Measurements from ENCODE around the gene UPK3A.
"Not testable (repeated sequence)": the region's sequence is repeated elsewhere in the genome, so short reads cannot be mapped to it uniquely, and the experiment has no call there.

UPK3A gene

DNA sequence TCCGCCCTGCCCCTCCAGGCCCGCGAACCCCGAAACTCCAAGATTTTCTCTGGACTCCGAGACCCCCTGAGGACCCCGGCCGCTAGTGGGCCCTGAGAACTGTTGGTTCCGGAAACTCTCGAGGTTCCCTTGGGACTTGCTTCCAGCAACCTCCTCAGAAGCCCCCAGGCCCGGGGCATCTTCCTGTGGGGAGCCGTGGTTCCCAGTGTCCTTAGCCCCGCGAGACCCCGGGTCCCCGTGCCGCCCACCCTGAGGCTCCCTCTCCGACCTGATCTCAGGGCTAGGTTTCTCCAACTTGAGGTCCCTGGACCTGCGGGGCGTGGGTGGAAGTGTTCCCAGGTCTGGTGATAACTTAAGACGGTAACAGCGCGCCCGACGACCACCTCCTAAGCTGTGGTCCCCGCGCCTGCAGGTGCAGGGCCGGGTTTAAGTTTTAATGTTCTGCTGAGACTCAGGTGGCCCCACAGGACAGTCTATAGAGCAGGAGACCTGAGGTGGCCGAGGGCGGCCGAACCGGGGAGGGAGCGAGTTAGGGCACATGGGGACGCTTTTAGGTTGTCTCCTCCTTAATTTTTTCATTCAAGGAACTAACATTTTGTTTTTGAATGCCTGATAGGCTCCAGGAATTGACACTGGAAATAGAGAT is 25.7 kb downstream of the UPK3A start:
- DNase-seq: no peak

- no peak for DNase-seq
These were observed 26.3 kb downstream of the UPK3A start for GRCh38 chr22:45310977-45311531.

DNA sequence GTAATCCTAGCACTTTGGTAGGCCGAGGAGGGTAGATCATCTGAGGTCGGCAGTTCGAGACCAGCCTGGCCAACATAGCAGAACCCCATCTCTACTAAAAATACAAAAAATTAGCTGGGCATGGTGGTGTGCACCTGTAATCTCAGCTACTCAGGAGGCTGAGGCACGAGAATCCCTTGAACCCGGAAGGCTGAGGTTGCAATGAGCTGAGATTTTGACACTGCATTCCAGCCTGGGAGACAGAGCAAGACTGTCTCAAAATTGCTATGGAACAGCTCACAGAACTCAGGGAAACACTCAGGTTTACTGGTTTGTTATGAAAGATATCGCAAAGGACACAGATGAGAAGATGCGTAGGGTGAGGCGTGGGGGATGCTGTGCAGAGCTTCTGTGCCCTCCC is 27.7 kb downstream of the UPK3A start:
- no peak for DNase-seq

DNA sequence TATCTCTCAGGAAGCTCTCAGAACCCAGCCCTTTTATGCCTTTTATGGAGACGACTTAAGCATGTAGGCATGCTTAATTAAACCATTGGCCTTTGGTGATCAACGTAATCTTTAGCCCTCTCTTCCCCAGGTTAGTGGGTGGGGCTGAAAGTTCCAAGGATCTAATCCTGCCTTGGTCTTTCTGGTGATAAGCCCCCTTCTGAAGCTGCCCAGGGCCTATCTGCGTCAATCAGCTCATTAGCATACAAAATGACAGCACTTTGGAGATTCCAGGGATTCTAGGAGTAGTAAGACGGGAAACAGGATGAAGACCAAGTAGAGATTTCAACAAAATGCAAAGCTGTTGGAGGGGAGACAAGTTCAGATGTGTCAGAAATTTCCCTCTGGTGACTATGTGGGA is 28.1 kb downstream of the UPK3A start:
- no peak for DNase-seq

DNA sequence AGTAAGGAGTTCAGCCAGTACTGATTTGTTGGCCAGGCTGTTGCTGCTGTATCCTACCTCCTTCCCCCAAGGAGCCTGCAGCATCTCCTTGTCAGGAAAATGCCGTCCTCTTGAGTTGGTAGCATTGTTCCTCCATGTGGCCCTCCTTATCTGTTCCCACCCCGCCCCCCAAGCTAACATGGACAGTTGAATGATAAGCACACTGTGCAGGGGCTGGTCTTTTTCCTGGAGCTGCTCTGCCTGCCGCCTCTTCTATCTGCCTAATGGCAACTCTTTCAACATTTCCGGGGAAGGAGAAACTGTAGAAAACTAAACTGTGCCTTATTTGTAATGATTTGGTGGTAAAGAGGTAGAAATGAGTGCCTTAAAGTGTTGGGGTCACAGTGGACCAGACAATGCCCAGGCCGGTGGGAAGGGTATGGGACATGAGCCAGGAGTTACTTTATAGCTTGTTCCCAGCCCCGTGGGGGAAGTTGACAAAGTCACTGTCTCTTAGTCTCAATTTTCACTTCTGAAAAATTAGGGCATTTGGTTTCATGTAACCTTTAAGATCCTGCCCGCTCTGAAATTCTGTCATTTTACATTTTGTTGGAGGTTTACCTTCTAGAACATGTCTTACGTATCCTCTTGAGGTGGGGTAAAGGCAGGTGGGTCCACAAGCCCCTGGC is 29.4 kb downstream of the UPK3A start:
- no peak for DNase-seq

GRCh38 chr22:45314786-45315185 is 30.0 kb downstream of the UPK3A start:
- DNase-seq: no peak

DNA sequence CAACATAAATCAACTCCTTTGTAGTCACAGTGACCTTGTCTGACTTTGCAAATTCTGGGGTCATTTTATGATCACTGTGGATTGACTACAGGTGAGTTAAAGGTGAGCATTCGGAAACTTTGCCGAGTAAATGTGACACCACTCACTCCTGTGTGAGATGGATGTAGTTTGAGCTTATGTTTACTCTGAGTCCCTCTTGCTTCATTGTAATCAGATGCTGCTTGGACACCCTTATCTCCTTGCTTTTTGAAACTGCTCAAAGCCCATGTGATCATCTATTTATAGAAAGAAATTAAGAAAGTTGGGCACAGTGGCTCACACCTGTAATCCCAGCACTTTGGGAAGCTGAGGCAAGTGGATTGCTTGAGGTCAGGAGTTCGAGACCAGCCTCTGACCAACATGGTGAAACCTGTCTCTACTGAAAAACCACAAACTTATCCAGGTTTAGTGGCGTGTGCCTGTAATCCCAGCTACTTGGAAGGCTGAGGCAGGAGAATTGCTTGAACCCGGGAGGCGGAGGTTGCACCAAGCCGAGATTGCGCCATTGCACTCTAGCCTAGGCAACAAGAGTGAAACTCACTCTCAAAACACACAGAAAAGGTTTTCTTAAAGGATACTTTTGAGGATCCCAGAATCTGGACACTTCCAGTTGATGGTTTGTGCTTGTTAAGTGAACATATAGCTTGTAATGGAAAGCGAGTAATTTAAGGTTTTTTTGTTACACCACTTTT is 32.2 kb downstream of the UPK3A start:
- DNase-seq: no peak

DNA sequence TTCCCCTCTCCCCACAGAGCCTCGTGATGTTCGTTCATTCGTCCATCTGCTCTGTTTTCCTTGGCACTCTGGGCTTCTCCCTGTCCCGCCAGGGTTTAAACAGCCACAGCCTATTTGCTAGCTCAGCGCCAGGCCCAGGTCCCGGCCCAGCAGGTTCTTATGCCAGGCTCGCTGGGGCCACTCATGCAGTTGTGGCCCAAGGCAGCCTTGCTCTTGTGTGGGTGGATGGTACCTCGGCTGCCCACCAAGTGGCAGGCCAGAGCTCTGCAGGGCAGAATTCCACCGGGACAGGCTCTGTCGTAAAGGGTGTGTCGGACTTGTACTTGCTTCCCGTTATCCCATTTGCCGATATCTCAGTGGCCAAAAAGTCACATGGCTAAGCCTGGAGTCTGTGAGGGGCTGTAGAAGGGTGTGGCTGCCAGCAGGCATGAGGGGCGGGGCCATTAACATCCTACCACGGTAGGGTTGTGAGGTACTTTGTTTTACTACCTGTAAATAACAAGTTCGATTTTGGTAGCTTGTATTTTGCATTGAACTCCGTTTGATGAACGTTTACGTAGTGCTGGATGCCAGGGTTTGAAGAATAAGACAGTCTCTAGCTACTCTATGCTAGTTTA is 32.9 kb downstream of the UPK3A start:
- no peak for DNase-seq

GRCh38 chr22:45318168-45318557 is 33.4 kb downstream of the UPK3A start:
- DNase-seq: peak; percentile 36

DNA sequence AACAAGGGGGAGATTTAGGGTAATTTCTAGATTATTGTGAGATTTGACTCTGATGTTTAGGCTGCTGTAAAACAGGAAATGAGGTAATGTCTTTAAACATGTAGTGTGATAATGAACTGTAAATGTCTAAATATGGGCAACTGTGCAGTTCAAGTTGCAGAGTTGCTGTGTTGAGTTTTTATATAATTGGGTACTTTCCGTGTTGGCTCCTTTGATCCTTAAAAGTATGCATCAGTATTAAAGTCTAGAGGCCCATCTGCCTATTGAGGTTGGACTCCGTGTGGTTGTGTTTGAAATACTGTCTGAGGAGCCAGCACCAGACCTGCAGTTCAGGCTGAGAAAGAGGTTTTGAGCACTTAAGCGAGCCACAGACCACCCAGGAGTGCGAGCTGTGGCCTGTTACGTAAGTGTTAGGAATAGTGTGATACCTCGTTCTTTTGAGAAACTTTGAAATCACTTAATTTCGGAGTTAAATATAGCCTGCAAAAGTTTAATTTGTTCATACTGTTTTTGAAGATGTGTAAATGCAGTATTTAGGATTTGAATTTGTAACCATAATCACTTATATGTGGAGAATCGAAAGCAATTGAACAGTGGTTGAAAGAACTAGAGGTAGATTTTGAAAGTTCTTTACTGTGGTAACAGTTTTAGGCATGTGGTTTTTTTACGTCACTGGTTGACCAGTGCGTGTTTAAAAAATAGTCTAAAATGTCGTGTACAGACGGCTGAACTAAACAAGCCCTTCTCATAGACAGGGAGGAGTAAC is 34.0 kb downstream of the UPK3A start:
- DNase-seq: no peak

GRCh38 chr22:45319324-45319685 is 34.6 kb downstream of the UPK3A start:
- DNase-seq: no peak

- no peak for DNase-seq
These were observed 35.7 kb downstream of the UPK3A start for GRCh38 chr22:45320357-45320976.

DNA sequence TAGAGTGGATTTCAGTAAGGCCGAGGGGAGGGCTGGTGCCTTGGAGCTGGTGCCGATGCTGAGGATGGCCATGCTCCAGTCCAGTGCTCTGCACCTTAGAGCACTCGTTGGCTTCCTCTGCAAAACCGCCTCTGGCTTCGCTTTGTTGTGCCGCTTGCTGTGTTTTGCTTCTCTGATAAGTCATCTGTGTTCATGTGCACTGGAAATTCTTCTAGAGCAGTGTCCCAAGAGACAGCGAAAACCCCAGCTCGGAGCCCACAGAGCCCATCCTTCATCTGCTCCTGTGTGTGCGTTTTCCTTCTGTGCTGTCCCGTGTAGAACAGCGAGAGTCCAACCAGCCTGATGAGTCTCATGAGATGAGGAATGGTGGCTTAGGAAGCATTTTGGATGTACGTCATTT is 37.1 kb downstream of the UPK3A start:
- DNase-seq: no peak

DNA sequence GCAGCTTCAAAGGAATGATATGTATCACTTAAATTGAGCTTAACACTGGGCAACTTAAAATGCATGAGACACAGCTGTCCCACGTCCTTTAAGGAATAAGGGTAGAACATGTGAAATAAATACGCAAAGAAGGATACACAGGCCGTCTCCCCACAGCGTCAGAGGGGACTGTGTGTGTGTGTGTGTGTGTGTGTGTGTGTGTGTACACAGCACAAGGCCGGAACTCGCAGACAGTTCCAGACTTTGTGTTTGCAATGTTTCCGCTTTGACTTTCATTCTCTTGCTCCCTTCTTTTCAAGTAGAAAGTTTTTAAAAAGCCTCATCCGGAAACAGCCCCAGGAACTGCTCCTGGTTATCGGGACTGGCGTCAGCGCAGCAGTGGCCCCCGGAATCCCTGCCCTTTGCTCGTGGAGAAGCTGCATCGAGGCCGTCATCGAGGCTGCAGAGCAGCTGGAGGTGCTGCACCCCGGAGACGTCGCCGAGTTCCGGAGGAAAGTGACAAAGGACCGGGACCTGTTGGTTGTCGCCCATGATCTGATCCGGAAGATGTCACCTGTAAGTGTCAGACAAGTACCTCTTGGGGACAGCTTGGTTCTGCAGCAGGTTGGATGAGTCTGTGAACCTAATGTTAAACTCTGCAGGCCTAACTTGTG is 38.2 kb downstream of the UPK3A start:
- no peak for DNase-seq

GRCh38 chr22:45323695-45324094 is 38.9 kb downstream of the UPK3A start:
- DNase-seq: no peak

DNA sequence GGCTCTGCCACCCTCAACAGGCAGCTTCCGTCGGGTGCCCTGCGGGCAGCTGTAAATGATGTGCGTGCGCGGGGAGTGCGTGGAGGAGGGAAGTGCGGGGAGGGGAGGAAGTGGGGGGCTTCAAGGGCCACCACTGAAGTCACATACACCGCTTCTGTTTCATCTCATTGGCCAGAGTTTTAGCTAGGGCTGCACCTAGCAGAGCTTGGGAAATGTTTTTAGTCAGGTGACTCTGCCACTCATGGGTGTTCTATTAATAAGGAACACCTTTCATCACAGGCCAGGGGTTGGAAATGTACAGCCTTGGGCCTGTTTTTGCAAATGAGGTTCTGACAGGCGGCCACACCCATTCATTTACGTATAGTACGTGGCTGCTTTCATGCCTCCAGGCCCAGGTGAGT is 39.6 kb downstream of the UPK3A start:
- DNase-seq: no peak

DNA sequence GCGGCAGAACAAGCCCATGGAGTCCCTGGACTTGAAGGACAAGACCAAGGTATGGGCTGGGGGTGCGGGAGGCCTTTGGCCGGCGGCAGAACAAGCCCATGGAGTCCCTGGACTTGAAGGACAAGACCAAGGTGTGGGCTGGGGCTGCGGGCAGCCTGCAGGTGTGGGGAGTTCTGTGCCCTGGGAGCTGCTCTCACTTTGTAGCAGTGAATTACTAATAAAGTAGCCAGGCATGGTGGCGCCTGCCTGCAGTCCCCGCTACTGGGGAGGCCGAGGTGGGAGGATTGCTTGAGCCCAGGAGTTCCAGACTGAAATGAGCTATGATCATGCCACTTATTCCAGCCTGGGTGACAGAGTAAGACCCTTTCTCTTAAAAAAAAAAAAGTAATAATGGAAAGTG is 43.5 kb downstream of the UPK3A start:
- DNase-seq: not testable (repeated sequence)

DNA sequence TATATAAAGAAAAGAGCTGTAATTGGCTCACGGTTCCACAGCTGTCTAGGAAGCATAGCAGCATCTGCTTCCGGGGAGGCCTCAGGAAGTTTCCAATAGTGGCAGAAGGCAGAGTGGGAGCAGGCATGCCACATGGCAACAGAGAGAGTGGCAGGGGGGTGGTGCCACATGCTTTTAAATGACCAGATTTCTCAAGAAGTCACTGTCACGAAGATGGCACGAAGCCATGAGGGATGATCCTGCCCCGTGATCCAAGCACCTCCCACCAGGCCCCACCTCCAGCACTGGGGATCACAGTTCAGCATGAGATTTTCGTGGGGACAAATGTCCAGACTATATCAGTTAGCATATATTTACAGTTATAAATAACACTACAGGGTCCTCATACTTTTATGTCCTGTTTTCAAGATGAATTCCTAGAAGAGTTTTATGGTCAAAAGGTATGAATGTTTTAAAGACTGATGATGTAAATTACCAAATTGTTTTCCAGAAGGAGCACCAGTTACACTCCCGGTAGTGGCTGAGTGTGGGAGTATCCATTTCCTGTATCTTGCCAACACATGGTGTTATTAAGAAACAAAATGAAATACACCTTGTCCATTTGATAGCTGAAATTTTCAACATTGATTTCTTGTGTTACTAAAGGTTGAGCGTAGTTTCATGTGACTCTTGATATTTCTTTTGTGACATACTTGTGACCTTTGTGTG is 44.2 kb downstream of the UPK3A start:
- DNase-seq: no peak

- no peak for DNase-seq
These were observed 44.8 kb downstream of the UPK3A start for GRCh38 chr22:45329530-45329936.

GRCh38 chr22:45330548-45330947 is 45.8 kb downstream of the UPK3A start:
- no peak for DNase-seq

- no peak for DNase-seq
These were observed 46.7 kb downstream of the UPK3A start for GRCh38 chr22:45331486-45331885.

All from NCI-H2107 (cell line).